Activated T-helper 17 cell treated with anti-CD3 and anti-CD28 coated beads, Interleukin-2, amount 50 U/mL, for 72 hours (primary cell): Measurements from ENCODE around the gene PDZD2. TPM values are rescaled to one million over a fixed set of nuclear protein-coding genes. Genes with fewer than 3 reads are reported as not detected.

Source experiments
- ATAC-seq: fragments of 150-1000 bp; cut with Tn5 transposase; replicated peaks from 2 replicates; pipeline ENCODE4 v1.10.0; 2021; ENCODE audit warnings: mild to moderate bottlenecking, moderate library complexity
- H3K27ac Mint-ChIP-seq: one replicate; pipeline ENCODE4 v1.8.0; 2022; ENCODE audit warnings: mixed read lengths
- H3K27me3 Mint-ChIP-seq: one replicate; pipeline ENCODE4 v1.8.0; 2022; ENCODE audit warnings: mixed read lengths
- H3K36me3 Mint-ChIP-seq: one replicate; pipeline ENCODE4 v1.8.0; 2022; ENCODE audit warnings: low read depth, mild to moderate bottlenecking, mixed read lengths
- H3K4me1 Mint-ChIP-seq: one replicate; pipeline ENCODE4 v1.8.0; 2022; ENCODE audit warnings: mixed read lengths
- H3K4me3 Mint-ChIP-seq: one replicate; pipeline ENCODE4 v1.8.0; 2022; ENCODE audit warnings: mild to moderate bottlenecking, mixed read lengths
- H3K9me3 Mint-ChIP-seq: one replicate; pipeline ENCODE4 v1.8.0; 2022; ENCODE audit warnings: mixed read lengths
- total RNA-seq, 2 donors: library from RNA; stranded (reverse); gene quantifications; one replicate each; pipeline ENCODE4 v1.2.3, GENCODE V29; 2022

PDZD2 gene
- total RNA-seq, 2 donors from 2014 or later: 0.53 TPM; not detected in 1

- Mint-ChIP-seq H3K27ac (no peak overlapping the region), H3K4me1 (no peaks in the 10 kb centered on the region), H3K36me3 (no peaks in the 10 kb centered on the region), H3K27me3 (no peaks in the 10 kb centered on the region), H3K9me3 (no peaks in the 10 kb centered on the region), H3K4me3 (no peak overlapping the region)
- no peak for ATAC-seq
Measured at GRCh38 chr5:31807789-31808540, 169.0 kb downstream of the PDZD2 start.

DNA sequence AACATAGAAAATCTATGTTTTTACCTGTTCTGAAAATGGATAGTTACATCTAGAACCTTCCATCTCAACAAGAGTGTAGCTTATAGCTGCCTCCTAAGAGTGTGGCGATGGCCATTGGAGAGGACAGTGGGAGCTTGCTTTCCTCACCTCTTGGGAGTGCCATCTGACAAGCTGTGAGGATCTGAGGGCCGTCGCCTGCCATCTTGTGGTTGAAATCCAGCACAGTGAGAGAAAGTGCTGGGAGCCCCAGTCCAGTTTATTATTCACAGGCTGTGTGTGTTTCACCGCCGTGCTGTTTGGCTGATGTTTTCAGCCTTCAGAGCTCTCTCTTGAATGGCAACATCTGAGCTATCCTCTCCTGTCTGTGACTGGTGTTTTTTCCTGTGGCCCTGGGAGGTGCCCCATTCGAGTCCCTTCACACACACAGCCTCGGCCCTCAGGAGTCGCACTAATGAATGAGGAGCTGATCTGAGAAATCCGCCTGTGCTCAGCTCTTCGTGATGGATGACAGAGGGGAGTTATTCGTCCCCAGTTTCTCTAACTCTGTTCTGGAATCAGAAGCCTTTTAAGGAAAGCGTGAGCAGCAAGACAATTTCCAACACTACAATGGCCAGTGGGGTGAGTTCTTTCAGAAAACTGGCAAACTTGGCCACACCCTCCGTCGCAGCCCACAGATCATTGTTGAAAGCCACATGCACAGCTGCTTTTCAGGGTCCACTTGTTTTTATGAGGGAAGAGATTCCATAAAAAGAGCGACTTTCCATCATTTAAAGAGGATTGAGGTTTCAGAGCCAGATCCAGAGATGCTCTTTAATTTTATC, 170.3 kb downstream of the PDZD2 start:
- peak; percentile 43 for ATAC-seq
- H3K27me3 Mint-ChIP-seq: no peaks in the 10 kb centered on the region
- H3K36me3 Mint-ChIP-seq: no peaks in the 10 kb centered on the region
- no peaks in the 10 kb centered on the region for H3K4me1 Mint-ChIP-seq
- H3K9me3 Mint-ChIP-seq: no peaks in the 10 kb centered on the region
- H3K27ac Mint-ChIP-seq: no peak overlapping the region
- no peak overlapping the region for H3K4me3 Mint-ChIP-seq

DNA sequence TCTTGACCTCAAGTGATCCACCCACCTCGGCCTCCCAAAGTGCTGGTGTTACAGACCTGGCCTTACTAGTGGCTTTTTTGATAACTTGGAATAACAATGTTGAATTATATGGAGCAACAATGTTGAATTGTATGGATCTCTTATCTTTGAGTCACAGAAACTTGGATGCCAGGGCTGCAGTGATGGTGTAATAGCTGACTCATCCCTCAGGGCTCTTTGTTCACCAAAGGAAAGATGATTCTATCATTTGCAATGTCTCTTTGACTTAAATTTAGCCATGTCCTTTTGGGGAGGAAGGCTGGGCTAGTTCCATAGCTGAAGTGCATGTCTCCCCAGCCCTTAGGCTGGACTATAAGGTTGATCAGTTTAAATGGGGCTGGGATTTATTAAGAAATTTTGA, 172.3 kb downstream of the PDZD2 start:
- Mint-ChIP-seq H3K27me3 (no peaks in the 10 kb centered on the region), H3K4me3 (no peak overlapping the region), H3K9me3 (no peaks in the 10 kb centered on the region), H3K27ac (no peak overlapping the region), H3K36me3 (no peaks in the 10 kb centered on the region), H3K4me1 (no peaks in the 10 kb centered on the region)
- ATAC-seq: no peak

DNA sequence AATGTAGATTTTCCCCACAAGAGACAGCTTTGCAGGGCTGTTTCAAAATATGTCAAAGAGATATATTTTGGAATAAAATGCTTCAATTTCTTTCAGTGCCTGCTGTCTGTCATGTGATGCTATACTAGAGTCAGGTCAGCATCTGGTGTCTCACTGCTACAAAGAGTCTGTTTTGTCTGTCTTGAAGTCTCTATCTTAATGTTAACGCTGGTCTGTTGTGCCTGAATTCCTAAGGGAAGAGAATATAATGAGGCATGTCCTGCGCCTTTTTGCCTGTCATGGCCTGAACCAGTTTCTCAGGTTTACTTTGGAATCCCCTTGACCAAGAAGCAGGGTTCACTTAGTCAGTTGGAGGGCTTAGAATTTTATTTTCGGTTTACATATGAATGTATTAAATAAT, 176.4 kb downstream of the PDZD2 start:
- Mint-ChIP-seq H3K9me3 (no peaks in the 10 kb centered on the region), H3K36me3 (no peaks in the 10 kb centered on the region), H3K4me1 (no peaks in the 10 kb centered on the region), H3K4me3 (no peak overlapping the region), H3K27ac (no peak overlapping the region), H3K27me3 (no peaks in the 10 kb centered on the region)
- ATAC-seq: no peak

GRCh38 chr5:31819926-31820516, 181.1 kb downstream of the PDZD2 start:
- peaks cover 8% of the 10 kb centered on the region for H3K27me3 Mint-ChIP-seq
- H3K4me1 Mint-ChIP-seq: no peaks in the 10 kb centered on the region
- no peak for ATAC-seq
- H3K36me3 Mint-ChIP-seq: no peaks in the 10 kb centered on the region
- H3K4me3 Mint-ChIP-seq: no peak overlapping the region
- H3K9me3 Mint-ChIP-seq: no peaks in the 10 kb centered on the region
- no peak overlapping the region for H3K27ac Mint-ChIP-seq

- Mint-ChIP-seq H3K9me3 (no peaks in the 10 kb centered on the region), H3K36me3 (no peaks in the 10 kb centered on the region)
Measured at GRCh38 chr5:31823472-31823871, 184.5 kb downstream of the PDZD2 start.

GRCh38 chr5:31824869-31825517, 186.1 kb downstream of the PDZD2 start:
- H3K4me3 Mint-ChIP-seq: no peak overlapping the region
- no peaks in the 10 kb centered on the region for H3K36me3 Mint-ChIP-seq
- no peak overlapping the region for H3K27ac Mint-ChIP-seq
- H3K9me3 Mint-ChIP-seq: no peaks in the 10 kb centered on the region
- H3K27me3 Mint-ChIP-seq: peaks cover 8% of the 10 kb centered on the region
- H3K4me1 Mint-ChIP-seq: no peaks in the 10 kb centered on the region
- ATAC-seq: no peak

More at GRCh38 chr5:31823472-31823871, 184.5 kb downstream of the PDZD2 start:
- Mint-ChIP-seq H3K4me1 (no peaks in the 10 kb centered on the region), H3K4me3 (no peak overlapping the region), H3K27me3 (peaks cover 8% of the 10 kb centered on the region), H3K27ac (no peak overlapping the region)
- ATAC-seq: no peak

- H3K27ac Mint-ChIP-seq: no peak overlapping the region
- H3K27me3 Mint-ChIP-seq: peaks cover 11% of the 10 kb centered on the region
- H3K9me3 Mint-ChIP-seq: no peaks in the 10 kb centered on the region
- ATAC-seq: peak; percentile 46
- H3K4me1 Mint-ChIP-seq: no peaks in the 10 kb centered on the region
- no peaks in the 10 kb centered on the region for H3K36me3 Mint-ChIP-seq
- H3K4me3 Mint-ChIP-seq: no peak overlapping the region
Measured at GRCh38 chr5:31825518-31826068, 186.7 kb downstream of the PDZD2 start.

DNA sequence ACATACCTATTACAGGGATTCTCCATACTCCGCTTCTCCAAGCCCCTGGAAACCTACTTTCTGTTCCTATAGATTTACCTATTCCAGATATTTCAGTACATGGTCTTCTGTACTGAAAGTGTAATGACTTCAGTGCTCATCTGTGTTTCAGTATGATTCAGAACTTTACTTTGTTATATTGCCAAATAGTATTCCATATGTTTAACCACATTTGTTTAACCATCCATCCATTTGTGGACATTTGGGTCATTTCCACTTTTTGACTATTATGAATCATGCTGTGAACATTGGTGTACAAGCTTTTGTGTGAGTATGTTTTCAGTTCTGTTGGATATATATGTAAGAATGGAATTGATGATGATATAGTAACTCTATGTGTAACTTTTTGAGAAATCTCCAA, 188.9 kb downstream of the PDZD2 start:
- Mint-ChIP-seq H3K27ac (no peak overlapping the region), H3K9me3 (no peaks in the 10 kb centered on the region), H3K4me1 (no peaks in the 10 kb centered on the region), H3K27me3 (peaks cover 11% of the 10 kb centered on the region), H3K4me3 (no peak overlapping the region), H3K36me3 (no peaks in the 10 kb centered on the region)
- ATAC-seq: no peak

- no peaks in the 10 kb centered on the region for H3K36me3 Mint-ChIP-seq
- no peaks in the 10 kb centered on the region for H3K9me3 Mint-ChIP-seq
- no peak overlapping the region for H3K4me3 Mint-ChIP-seq
- ATAC-seq: no peak
- H3K27ac Mint-ChIP-seq: no peak overlapping the region
- no peaks in the 10 kb centered on the region for H3K4me1 Mint-ChIP-seq
- H3K27me3 Mint-ChIP-seq: peaks cover 3% of the 10 kb centered on the region
Measured at GRCh38 chr5:31832966-31833365, 194.0 kb downstream of the PDZD2 start.

- peaks cover 3% of the 10 kb centered on the region for H3K27me3 Mint-ChIP-seq
- H3K9me3 Mint-ChIP-seq: no peaks in the 10 kb centered on the region
- no peaks in the 10 kb centered on the region for H3K36me3 Mint-ChIP-seq
- no peak overlapping the region for H3K4me3 Mint-ChIP-seq
- H3K4me1 Mint-ChIP-seq: no peaks in the 10 kb centered on the region
- H3K27ac Mint-ChIP-seq: no peak overlapping the region
- ATAC-seq: no peak
Measured at GRCh38 chr5:31833710-31834109, 194.8 kb downstream of the PDZD2 start.

GRCh38 chr5:31844622-31845345, 205.9 kb downstream of the PDZD2 start:
- Mint-ChIP-seq H3K4me1 (no peaks in the 10 kb centered on the region), H3K4me3 (no peak overlapping the region), H3K36me3 (no peaks in the 10 kb centered on the region), H3K9me3 (no peaks in the 10 kb centered on the region), H3K27me3 (peaks cover 4% of the 10 kb centered on the region), H3K27ac (no peak overlapping the region)
- ATAC-seq: no peak

GRCh38 chr5:31845361-31845760, 206.4 kb downstream of the PDZD2 start:
- Mint-ChIP-seq H3K36me3 (no peaks in the 10 kb centered on the region), H3K27ac (no peak overlapping the region), H3K9me3 (no peaks in the 10 kb centered on the region), H3K4me1 (no peaks in the 10 kb centered on the region), H3K4me3 (no peak overlapping the region), H3K27me3 (peaks cover 4% of the 10 kb centered on the region)
- no peak for ATAC-seq

GRCh38 chr5:31846934-31847333, 208.0 kb downstream of the PDZD2 start:
- no peaks in the 10 kb centered on the region for H3K36me3 Mint-ChIP-seq
- ATAC-seq: no peak
- no peaks in the 10 kb centered on the region for H3K9me3 Mint-ChIP-seq
- no peak overlapping the region for H3K27ac Mint-ChIP-seq
- H3K4me3 Mint-ChIP-seq: no peak overlapping the region
- H3K27me3 Mint-ChIP-seq: peaks cover 11% of the 10 kb centered on the region
- H3K4me1 Mint-ChIP-seq: no peaks in the 10 kb centered on the region
